ENCODE results near the gene PP2D1. TPM values are rescaled to one million over a fixed set of nuclear protein-coding genes. Genes with fewer than 3 reads are reported as not detected.

Gene PP2D1
- total and polyA plus RNA-seq, 2 of the 8 experiments (the other 6 are each of a cell fraction or from before 2014, with no cell fraction given): not detected

- no peaks in the 10 kb centered on the region for H3K79me1 ChIP-seq (ENCODE audit: low read depth, low read length)
- no peak overlapping the region for H3K4ac ChIP-seq (replicated peaks; ENCODE audit: insufficient read length, low read depth, low read length)
- no peaks in the 10 kb centered on the region for H3K27me3 ChIP-seq (replicated peaks in 1 of 4; ENCODE audit: control insufficient read depth in 3 of 4, extremely low read depth in 1 of 4, insufficient read depth in 3 of 4, low read length in 3 of 4)
- no peak overlapping the region for H2BK120ac ChIP-seq (replicated peaks; ENCODE audit: low read depth, low read length)
- no peak overlapping the region for H3K18ac ChIP-seq (ENCODE audit: extremely low read depth, low read length)
- no peak overlapping the region for H2AK5ac ChIP-seq (ENCODE audit: low read depth, low read length)
- POLR2A ChIA-PET (ENCODE audit: partially characterized antibody): no interaction called here
- H2BK20ac ChIP-seq (ENCODE audit: low read length): no peak overlapping the region
- H3K14ac ChIP-seq (ENCODE audit: insufficient read length): no peak overlapping the region
- H3K56ac ChIP-seq (replicated peaks; ENCODE audit: insufficient read length, low read depth, low read length): no peak overlapping the region
- no peaks in the 10 kb centered on the region for H3K9me3 ChIP-seq (ENCODE audit: insufficient read depth in 2 of 2, low read depth in 1 of 2, low read length in 1 of 2)
- no peak overlapping the region for H4K8ac ChIP-seq (ENCODE audit: extremely low read depth, insufficient read depth, low read length)
- H4K5ac ChIP-seq (ENCODE audit: insufficient read length, low read depth, low read length): no peak overlapping the region
- no peak overlapping the region for H3K23ac ChIP-seq (ENCODE audit: insufficient read length)
- no peak for FAIRE-seq
- no peak overlapping the region for H3K27ac ChIP-seq (ENCODE audit: low read depth, low read length)
- H3K79me2 ChIP-seq (ENCODE audit: control insufficient read depth in 1 of 2, insufficient read depth in 2 of 2, low read length in 2 of 2): no peaks in the 10 kb centered on the region
- H3K9ac ChIP-seq (replicated peaks in 1 of 4; ENCODE audit: extremely low read depth in 1 of 4, low read depth in 3 of 4, low read length in 3 of 4): no peak overlapping the region; a peak in 1 of 7 replicates
- peaks cover 2% of the 10 kb centered on the region; the same call in 1 of the 2 replicates for H3K23me2 ChIP-seq (ENCODE audit: low read depth, low read length)
- H3K4me3 ChIP-seq (ENCODE audit: extremely low read depth in 1 of 4, insufficient read depth in 2 of 4, low read depth in 3 of 4, low read length in 4 of 4): no peak overlapping the region
- 91% methylated on average over 5 of the region's 5 CpGs; no CpG with 5 or more reads in 1 of the 2 experiments for WGBS, 2 experiments (ENCODE audit: extremely low coverage in 1 of 2, insufficient coverage in 1 of 2, insufficient read length in 1 of 2, insufficient replicate concordance in 2 of 2, low coverage in 1 of 2, low lambda C conversion rate in 2 of 2, missing lambda C conversion rate in 1 of 2)
- no peaks in the 10 kb centered on the region for H4K20me1 ChIP-seq (replicated peaks in 1 of 2; ENCODE audit: control insufficient read depth in 1 of 2, insufficient read depth in 2 of 2, low read length in 2 of 2)
- no peak overlapping the region; the same call in 1 of the 2 replicates for H2BK15ac ChIP-seq (ENCODE audit: low read length)
- H2BK12ac ChIP-seq (ENCODE audit: low read depth, low read length): no peak overlapping the region
- CTCF ChIA-PET (ENCODE audit: partially characterized antibody): interaction anchor here (0.7 to 1.1 kb wide), 3 partner anchors 14 to 64 kb away, joined by 3 read pairs; no protein-coding TSS in a partner anchor
- DNase-seq (ENCODE audit: low read depth in 1 of 2, low spot score in 2 of 2): no peak
- no peaks in the 10 kb centered on the region for H3K36me3 ChIP-seq (ENCODE audit: control insufficient read depth in 2 of 4, insufficient read depth in 4 of 4, low read length in 3 of 4)
- H2AFZ ChIP-seq (ENCODE audit: low read length): no peak overlapping the region
- H4K91ac ChIP-seq (replicated peaks; ENCODE audit: insufficient read length, low read length): no peak overlapping the region
- peaks cover 0 to 2% (median 0%) of the 10 kb centered on the region in 4 experiments; a peak in 1 of 7 replicates for H3K4me1 ChIP-seq (replicated peaks in 1 of 4; ENCODE audit: control insufficient read depth in 3 of 4, insufficient read depth in 4 of 4, low read length in 3 of 4)
- no peak overlapping the region for H2BK5ac ChIP-seq (ENCODE audit: low read depth, low read length)
- no peak overlapping the region for H3K4me2 ChIP-seq (ENCODE audit: insufficient read depth in 1 of 2, low read depth in 2 of 2, low read length in 2 of 2)
- TF ChIP-seq YY1 (IDR thresholded peaks at IDR 0.05; ENCODE audit: low read depth, low read length) (no peak), TBP (IDR thresholded peaks at IDR 0.05; ENCODE audit: low read depth, low read length) (no peak), CTBP2 (IDR thresholded peaks at IDR 0.05; ENCODE audit: borderline replicate concordance, insufficient read depth, insufficient read length, low read length) (no peak), TAF1 (IDR thresholded peaks at IDR 0.05; ENCODE audit: low read depth, low read length) (no peak), GABPA (IDR thresholded peaks at IDR 0.05; ENCODE audit: borderline replicate concordance, insufficient read depth, low read length) (no peak), SIX5 (IDR thresholded peaks at IDR 0.05; ENCODE audit: low read depth, low read length) (no peak), CBX8 (IDR thresholded peaks at IDR 0.05; ENCODE audit: borderline replicate concordance, low read depth, low read length) (no peak), JUND (IDR thresholded peaks at IDR 0.05; ENCODE audit: low read length) (no peak), RBBP5 (IDR thresholded peaks at IDR 0.05; ENCODE audit: borderline replicate concordance, low read depth, low read length) (no peak), KDM5A (IDR thresholded peaks at IDR 0.05; ENCODE audit: low read length) (no peak), RFX5 (IDR thresholded peaks at IDR 0.05; ENCODE audit: borderline replicate concordance, low read depth, low read length) (no peak), JUN (IDR thresholded peaks at IDR 0.05; ENCODE audit: low read depth, low read length) (no peak), GTF2F1 (IDR thresholded peaks at IDR 0.05; ENCODE audit: borderline replicate concordance, low read depth, low read length) (no peak)
These were observed 44.9 kb upstream of the PP2D1 start for GRCh38 chr3:20056725-20057611.

All from H1 (cell line).